ENCODE measurements around the gene EFR3B. TPM values are rescaled to one million over a fixed set of nuclear protein-coding genes. Genes with fewer than 3 reads are reported as not detected.
A peak's percentile ranks its signal among the peaks of the same experiment; 100 is the strongest.

The EFR3B gene
- total and polyA plus RNA-seq, 2 of the 13 experiments (the other 11 are each of a cell fraction or from before 2014, with no cell fraction given), result 0.42 TPM

- TF ChIP-seq TBX3 (IDR thresholded peaks at IDR 0.05; ENCODE audit: borderline replicate concordance) (no peak), SUZ12 (IDR thresholded peaks at IDR 0.05; ENCODE audit: low read depth, low read length) (no peak), NCOA1 (CRISPR knock-in tag; IDR thresholded peaks at IDR 0.05) (no peak), DNMT1 (CRISPR knock-in tag; IDR thresholded peaks at IDR 0.05) (0 out of 2 replicates have a peak, but pooled peaks have one; percentile 44), ZNF570 (CRISPR knock-in tag; IDR thresholded peaks at IDR 0.05; ENCODE audit: borderline replicate concordance) (no peak), SATB2 (CRISPR knock-in tag; IDR thresholded peaks at IDR 0.05) (no peak), TP53 (CRISPR knock-in tag; conservative IDR thresholded peaks at IDR 0.05) (no peak), HNRNPH1 (optimal IDR thresholded peaks at IDR 0.05; ENCODE audit: low read depth, low read length) (no peak), HNRNPLL (IDR thresholded peaks at IDR 0.05; ENCODE audit: low read depth, low read length, poor library complexity, severe bottlenecking) (peak; percentile 83), SMC3 (IDR thresholded peaks at IDR 0.05; ENCODE audit: low read length) (no peak), ZNF83 (CRISPR knock-in tag; IDR thresholded peaks at IDR 0.05; ENCODE audit: borderline replicate concordance) (no peak), POLR2G (IDR thresholded peaks at IDR 0.05; ENCODE audit: low read depth, low read length) (no peak), MIER2 (CRISPR knock-in tag; IDR thresholded peaks at IDR 0.05) (no peak), STAT5B (CRISPR knock-in tag; IDR thresholded peaks at IDR 0.05) (no peak), ATF7-NPFF (CRISPR knock-in tag; IDR thresholded peaks at IDR 0.05; ENCODE audit: low read depth) (peak; percentile 53; the same call in 1 of the 2 replicates), RXRA (CRISPR knock-in tag; IDR thresholded peaks at IDR 0.05) (no peak; the same call in 1 of the 2 replicates), ZBTB4 (CRISPR knock-in tag; IDR thresholded peaks at IDR 0.05; ENCODE audit: borderline replicate concordance) (no peak), ZNF652 (CRISPR knock-in tag; IDR thresholded peaks at IDR 0.05; ENCODE audit: borderline replicate concordance, low read depth) (no peak), ZNF607 (CRISPR knock-in tag; IDR thresholded peaks at IDR 0.05; ENCODE audit: borderline replicate concordance) (no peak; the same call in 1 of the 2 replicates), CBFB (CRISPR knock-in tag; IDR thresholded peaks at IDR 0.05) (no peak), E2F1 (CRISPR knock-in tag; IDR thresholded peaks at IDR 0.05) (no peak), ZFP36L2 (CRISPR knock-in tag; IDR thresholded peaks at IDR 0.05) (no peak), CREM (IDR thresholded peaks at IDR 0.05) (no peak), CREM (CRISPR knock-in tag; IDR thresholded peaks at IDR 0.05) (no peak), ZNF598 (CRISPR knock-in tag; IDR thresholded peaks at IDR 0.05; ENCODE audit: borderline replicate concordance) (no peak)
- TF ChIP-seq, protein P1, sequence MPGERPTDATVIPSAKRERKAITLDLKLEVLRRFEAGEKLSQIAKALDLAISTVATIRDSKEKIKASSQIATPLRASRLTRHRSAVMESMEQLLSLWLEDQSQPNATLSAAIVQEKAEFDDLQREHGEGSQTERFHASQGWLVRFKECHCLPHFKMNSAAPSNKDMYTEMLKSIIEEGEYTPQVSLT (CRISPR knock-in tag; IDR thresholded peaks at IDR 0.05; ENCODE audit: borderline replicate concordance, low read depth), result no peak
Observed at GRCh38 chr2:25042321-25043240, 705 bp downstream of the EFR3B start (continued).
